Islet precursor cell (in vitro differentiated cells): ENCODE data around the gene KLF13.

Source experiments
- DNase-seq: peaks from one replicate; pipeline ENCODE4 v3.0.0-alpha.2; 2018

KLF13 gene

GRCh38 chr15:31405200-31405920, 78.7 kb downstream of the KLF13 start:
- DNase-seq: no peak

GRCh38 chr15:31407376-31407775, 80.7 kb downstream of the KLF13 start:
- DNase-seq: no peak

GRCh38 chr15:31407851-31408250, 81.2 kb downstream of the KLF13 start:
- no peak for DNase-seq

- no peak for DNase-seq
These were observed 82.1 kb downstream of the KLF13 start for GRCh38 chr15:31408724-31409123.

GRCh38 chr15:31409171-31409570, 82.5 kb downstream of the KLF13 start:
- DNase-seq: no peak

- peak; percentile 33 for DNase-seq
These were observed 86.2 kb downstream of the KLF13 start for GRCh38 chr15:31412824-31413223.

GRCh38 chr15:31415201-31415600, 88.6 kb downstream of the KLF13 start:
- no peak for DNase-seq

- DNase-seq: no peak
These were observed 93.2 kb downstream of the KLF13 start for GRCh38 chr15:31419820-31420219.

- DNase-seq: no peak
These were observed 100.8 kb downstream of the KLF13 start for GRCh38 chr15:31427411-31427810.
